T-cell (primary cell): Measurements from ENCODE around the gene MPHOSPH6. TPM values are rescaled to one million over a fixed set of nuclear protein-coding genes. Genes with fewer than 3 reads are reported as not detected.
A peak's percentile ranks its signal among the peaks of the same experiment; 100 is the strongest.

ENCODE experiments used
- ATAC-seq, 4 experiments: fragments of 200-7000 bp in 3 of 4; fragments of 150-1000 bp in 1 of 4; cut with Tn5 transposase; replicated peaks in 1 of 4; 1 replicate in 3 of 4; 2 replicates in 1 of 4; pipeline ENCODE4 v1.10.0; 2021; ENCODE audit warnings: moderate library complexity in 3 of 4, mild to moderate bottlenecking in 2 of 4, moderate number of reproducible peaks in 1 of 4
- CTCF ChIA-PET, 2 donors: fragments of 300-600 bp; sonication (Branson Sonifier 250); formaldehyde crosslinking; loops; one replicate each; lab custom pipeline; 2022; ENCODE audit warnings: antibody characterized with exemption in 2 of 2; lab: Charles Lee
- POLR2A ChIA-PET, 2 donors: fragments of 300-600 bp; sonication (Branson Sonifier 250); formaldehyde crosslinking; loops; one replicate each; lab custom pipeline; 2022; ENCODE audit warnings: antibody characterized with exemption in 2 of 2; lab: Charles Lee
- DNase-seq, 35 experiments: peaks; one replicate each; pipeline versions ENCODE4 v3.0.0 to v3.0.0-alpha.2; 2013 to 2023
- H3K27ac ChIP-seq: one replicate; pipeline ENCODE4 v1.5.1; 2013; ENCODE audit warnings: low read length
- H3K27me3 ChIP-seq, 2 experiments: replicated peaks in 1 of 2; 1 replicate in 1 of 2; 2 replicates in 1 of 2; pipeline versions ENCODE4 v1.6.1 to v1.7.0; 2013; ENCODE audit warnings: low read length in 1 of 2, mixed read lengths in 1 of 2; ENCODE audit not compliant: control insufficient read depth in 2 of 2, insufficient read depth in 2 of 2; ENCODE audit errors: extremely low read depth in 1 of 2
- H3K36me3 ChIP-seq, 2 donors: 1 replicate in 1 of 2; 2 replicates in 1 of 2; pipeline versions ENCODE4 v1.6.1 to v1.7.0; 2013; ENCODE audit warnings: low read length in 1 of 2; ENCODE audit not compliant: control insufficient read depth in 2 of 2, insufficient read depth in 1 of 2; ENCODE audit errors: extremely low read depth in 1 of 2
- H3K4me1 ChIP-seq, 2 experiments: 1 replicate in 1 of 2; 2 replicates in 1 of 2; pipeline versions ENCODE4 v1.6.1 to v1.7.0; 2013; ENCODE audit warnings: low read length in 2 of 2, mixed read lengths in 1 of 2; ENCODE audit not compliant: insufficient read depth in 2 of 2, control insufficient read depth in 1 of 2; ENCODE audit errors: extremely low read depth in 1 of 2
- H3K4me3 ChIP-seq, 2 donors: 1 replicate in 1 of 2; 2 replicates in 1 of 2; pipeline versions ENCODE4 v1.5.1 to v1.7.0; 2013; ENCODE audit warnings: mild to moderate bottlenecking in 2 of 2, low read length in 1 of 2, moderate library complexity in 1 of 2; ENCODE audit not compliant: control insufficient read depth in 1 of 2; ENCODE audit errors: extremely low read depth in 1 of 2
- H3K9me3 ChIP-seq: 2 replicates; pipeline ENCODE4 v1.7.0; 2013
- H3K27ac Mint-ChIP-seq, 2 donors: one replicate each; pipeline ENCODE4 v1.8.0; 2020 to 2021; ENCODE audit warnings: mild to moderate bottlenecking in 2 of 2, mixed read lengths in 2 of 2
- H3K27me3 Mint-ChIP-seq, 2 donors: one replicate each; pipeline ENCODE4 v1.8.0; 2021 to 2022; ENCODE audit warnings: mixed read lengths in 2 of 2
- H3K36me3 Mint-ChIP-seq: one replicate; pipeline ENCODE4 v1.8.0; 2021; ENCODE audit warnings: mixed read lengths
- H3K4me1 Mint-ChIP-seq, 3 donors: one replicate each; pipeline ENCODE4 v1.8.0; 2020 to 2022; ENCODE audit warnings: mixed read lengths in 3 of 3, mild to moderate bottlenecking in 1 of 3
- H3K4me3 Mint-ChIP-seq, 3 donors: one replicate each; pipeline ENCODE4 v1.8.0; 2020 to 2022; ENCODE audit warnings: mild to moderate bottlenecking in 3 of 3, mixed read lengths in 3 of 3, moderate library complexity in 3 of 3
- H3K9me3 Mint-ChIP-seq, 3 donors: one replicate each; pipeline ENCODE4 v1.8.0; 2020 to 2022; ENCODE audit warnings: mixed read lengths in 3 of 3
- WGBS: methylation state at CpG from one replicate; pipeline ENCODE4 v1.1.5; 2013; ENCODE audit warnings: missing lambda C conversion rate; ENCODE audit not compliant: insufficient coverage; 5-methylcytosine and 5-hydroxymethylcytosine counted together
- total RNA-seq, 35 experiments: library from RNA in 6 of 35; stranded (reverse) in 6 of 35; fragments of 120-200 nt in 1 of 35; gene quantifications; one replicate each; pipeline versions ENCODE4 v1.2.1 to v1.2.4 and lab custom pipeline; 2013 to 2026

Gene MPHOSPH6
- total RNA-seq, 5 donors from 2014 or later (not counting 1 experiment from before 2014, with no cell fraction given): 12.0 to 28.9 (median 19.0) TPM

GRCh38 chr16:82137822-82138167, 32.2 kb downstream of the MPHOSPH6 start:
- no peak overlapping the region for H3K4me3 ChIP-seq
- Mint-ChIP-seq H3K4me1 (peaks cover 25 to 31% (median 26%) of the 10 kb centered on the region in 3 donors), H3K4me3 (no peak overlapping the region), H3K9me3 (no peaks in the 10 kb centered on the region), H3K27ac (no peak overlapping the region), H3K36me3 (peaks cover 24% of the 10 kb centered on the region), H3K27me3 (no peaks in the 10 kb centered on the region)
- DNase-seq (no peak), ATAC-seq (no peak)
- WGBS: no CpG with 5 or more reads among the region's 3 CpGs
- peaks cover 0 to 4% of the 10 kb centered on the region in 2 donors for H3K36me3 ChIP-seq
- no peaks in the 10 kb centered on the region for H3K9me3 ChIP-seq
- ChIA-PET POLR2A (no interaction called here), CTCF (no interaction called here)
- H3K27me3 ChIP-seq: no peaks in the 10 kb centered on the region
- no peak overlapping the region for H3K27ac ChIP-seq
- peaks cover 6 to 11% of the 10 kb centered on the region in 2 experiments for H3K4me1 ChIP-seq

GRCh38 chr16:82136956-82137821, 32.8 kb downstream of the MPHOSPH6 start:
- WGBS: 98% methylated on average over 8 of the region's 9 CpGs
- Mint-ChIP-seq H3K36me3 (peaks cover 24% of the 10 kb centered on the region), H3K4me3 (no peak overlapping the region), H3K4me1 (peaks cover 25 to 31% (median 26%) of the 10 kb centered on the region in 3 donors), H3K27ac (no peak overlapping the region), H3K27me3 (no peaks in the 10 kb centered on the region), H3K9me3 (no peaks in the 10 kb centered on the region)
- Histone ChIP-seq H3K27me3 (no peaks in the 10 kb centered on the region), H3K9me3 (no peaks in the 10 kb centered on the region), H3K27ac (no peak overlapping the region), H3K36me3 (peaks cover 0 to 4% of the 10 kb centered on the region in 2 donors), H3K4me1 (peaks cover 6 to 11% of the 10 kb centered on the region in 2 experiments), H3K4me3 (no peak overlapping the region)
- CTCF ChIA-PET: no interaction called here
- POLR2A ChIA-PET: interaction anchor here in 1 of 2 donors (0.7 kb wide), 1 partner anchor 15 kb away, joined by 3 read pairs; no protein-coding TSS in a partner anchor
- DNase-seq (no peak), ATAC-seq (no peak)

- 94% methylated on average over 5 of the region's 8 CpGs for WGBS
- Mint-ChIP-seq H3K27me3 (no peaks in the 10 kb centered on the region), H3K36me3 (peaks cover 20% of the 10 kb centered on the region), H3K4me3 (no peak overlapping the region), H3K4me1 (peaks cover 25 to 31% (median 26%) of the 10 kb centered on the region in 3 donors), H3K9me3 (no peaks in the 10 kb centered on the region), H3K27ac (no peak overlapping the region)
- peaks cover 0 to 4% of the 10 kb centered on the region in 2 donors for H3K36me3 ChIP-seq
- ChIA-PET CTCF (no interaction called here), POLR2A (no interaction called here)
- H3K4me1 ChIP-seq: peaks cover 6 to 11% of the 10 kb centered on the region in 2 experiments
- DNase-seq (no peak), ATAC-seq (no peak)
- H3K9me3 ChIP-seq: no peaks in the 10 kb centered on the region
- H3K4me3 ChIP-seq: no peak overlapping the region
- H3K27ac ChIP-seq: no peak overlapping the region
- no peaks in the 10 kb centered on the region for H3K27me3 ChIP-seq
Observed at GRCh38 chr16:82135844-82136243, 34.2 kb downstream of the MPHOSPH6 start.

GRCh38 chr16:82134846-82135245, 35.2 kb downstream of the MPHOSPH6 start:
- ChIA-PET CTCF (no interaction called here), POLR2A (no interaction called here)
- Mint-ChIP-seq H3K4me3 (no peak overlapping the region), H3K4me1 (peaks cover 25 to 31% (median 26%) of the 10 kb centered on the region in 3 donors), H3K9me3 (no peaks in the 10 kb centered on the region), H3K36me3 (peaks cover 20% of the 10 kb centered on the region), H3K27me3 (no peaks in the 10 kb centered on the region), H3K27ac (peak overlapping the region; percentile 5 to 83)
- Histone ChIP-seq H3K27ac (no peak overlapping the region), H3K27me3 (no peaks in the 10 kb centered on the region), H3K4me1 (peaks cover 6 to 11% of the 10 kb centered on the region in 2 experiments), H3K4me3 (no peak overlapping the region), H3K36me3 (peaks cover 0 to 4% of the 10 kb centered on the region in 2 donors), H3K9me3 (no peaks in the 10 kb centered on the region)
- ATAC-seq: no peak
- no peak for DNase-seq
- 84% methylated on average over 5 of the region's 8 CpGs for WGBS

- Mint-ChIP-seq H3K27me3 (no peaks in the 10 kb centered on the region), H3K4me3 (peak overlapping the region; percentile 17 to 78 (median 43)), H3K4me1 (peaks cover 22 to 28% (median 23%) of the 10 kb centered on the region in 3 donors), H3K36me3 (peaks cover 17% of the 10 kb centered on the region), H3K9me3 (no peaks in the 10 kb centered on the region), H3K27ac (peak overlapping the region; percentile 21 to 83)
- WGBS: 0% methylated on average over 1 of the region's 6 CpGs
- H3K4me1 ChIP-seq: peaks cover 6 to 11% of the 10 kb centered on the region in 2 experiments
- H3K36me3 ChIP-seq: peaks cover 0 to 4% of the 10 kb centered on the region in 2 donors
- no peaks in the 10 kb centered on the region for H3K27me3 ChIP-seq
- ChIA-PET CTCF (interaction anchor here (0.6 kb wide), 2 partner anchors 73 to 81 kb away, joined by 3 read pairs; no protein-coding TSS in a partner anchor), POLR2A (no interaction called here)
- DNase-seq: peak in 4 of 35 experiments; percentile 2 to 34 (median 4)
- no peaks in the 10 kb centered on the region for H3K9me3 ChIP-seq
- H3K4me3 ChIP-seq: no peak overlapping the region
- ATAC-seq: peak; percentile 78 to 93 (median 89)
- no peak overlapping the region for H3K27ac ChIP-seq
Observed at GRCh38 chr16:82133798-82134197, 36.2 kb downstream of the MPHOSPH6 start.

GRCh38 chr16:82129881-82130280, 40.1 kb downstream of the MPHOSPH6 start:
- no peak overlapping the region for H3K4me3 Mint-ChIP-seq
- no peak overlapping the region for H3K4me3 ChIP-seq
- no peaks in the 10 kb centered on the region for H3K27me3 ChIP-seq
- H3K4me1 Mint-ChIP-seq: peaks cover 17 to 20% (median 19%) of the 10 kb centered on the region in 3 donors
- no peaks in the 10 kb centered on the region for H3K36me3 ChIP-seq
- no peak overlapping the region for H3K27ac ChIP-seq
- H3K27me3 Mint-ChIP-seq: no peaks in the 10 kb centered on the region
- H3K36me3 Mint-ChIP-seq: no peaks in the 10 kb centered on the region
- no peak for ATAC-seq
- ChIA-PET CTCF (interaction anchor here in 1 of 2 donors (0.5 kb wide), 1 partner anchor 1046 kb away, joined by 3 read pairs; no protein-coding TSS in a partner anchor), POLR2A (no interaction called here)
- no peak overlapping the region for H3K27ac Mint-ChIP-seq
- WGBS: 83% methylated on average over 1 of the region's 3 CpGs
- H3K9me3 ChIP-seq: no peaks in the 10 kb centered on the region
- no peak for DNase-seq
- H3K4me1 ChIP-seq: peaks cover 6 to 11% of the 10 kb centered on the region in 2 experiments
- H3K9me3 Mint-ChIP-seq: peaks cover 0 to 5% (median 0%) of the 10 kb centered on the region in 3 donors
